Erythroblast (primary cell): Measurements from ENCODE around the gene PIK3R1.

Experiments used
- GATA1 ChIP-seq: IDR thresholded peaks from 2 replicates; pipeline ENCODE4 v1.6.1; 2011; ENCODE audit warnings: low read depth, mild to moderate bottlenecking, control low read depth, low read length, moderate library complexity
- POLR2A ChIP-seq: IDR thresholded peaks from 2 replicates; pipeline ENCODE4 v1.6.1; 2011; ENCODE audit warnings: mild to moderate bottlenecking, low read length

GRCh38 chr5:68325065-68325580 is 109.6 kb downstream of the PIK3R1 start:
- no peak for TF ChIP-seq POLR2A
- TF ChIP-seq GATA1, result no peak
